GM12864 (cell line): ENCODE data around the gene NLRP6.
"Not testable (repeated sequence)": the region's sequence is repeated elsewhere in the genome, so short reads cannot be mapped to it uniquely, and the experiment has no call there.

Experiments
- DNase-seq: peaks from one replicate; pipeline ENCODE4 v3.0.0-alpha.2; 2011; ENCODE audit warnings: low read depth
- H3K4me3 ChIP-seq: 2 replicates; pipeline ENCODE4 v1.5.1; 2011; ENCODE audit warnings: mild to moderate bottlenecking, low read depth, low read length, control low read depth
- TF ChIP-seq, protein P1 (sequence below): IDR thresholded peaks from 2 replicates; pipeline ENCODE4 v1.5.1; 2011; ENCODE audit warnings: low read depth, mild to moderate bottlenecking, moderate library complexity, low read length, control low read depth, inconsistent platforms; ENCODE audit errors: missing control alignments

NLRP6 gene

DNA sequence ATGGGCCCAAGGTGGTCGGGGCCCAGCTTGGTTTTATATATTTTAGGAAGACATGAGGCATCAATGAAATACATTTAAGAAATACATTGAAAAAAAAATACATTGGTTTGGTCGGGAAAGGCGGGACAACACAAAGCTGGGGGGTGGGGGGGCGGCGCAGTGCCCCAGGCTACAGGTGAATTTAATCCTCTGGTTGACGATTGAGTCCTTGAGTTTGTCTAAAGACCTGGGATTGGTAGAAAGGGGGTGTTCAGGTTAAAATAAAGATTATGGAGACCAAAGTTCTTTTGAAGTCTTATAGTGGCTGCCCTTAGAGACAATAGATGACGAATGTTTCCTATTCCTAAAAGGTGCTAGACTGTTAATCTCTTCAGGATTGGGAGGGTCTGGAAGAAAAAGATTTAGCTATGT, 38.7 kb downstream of the NLRP6 start:
- H3K4me3 ChIP-seq, result peak overlapping the region; percentile 95; the same call in 1 of the 2 replicates
- no peak for DNase-seq
- TF ChIP-seq, protein P1, sequence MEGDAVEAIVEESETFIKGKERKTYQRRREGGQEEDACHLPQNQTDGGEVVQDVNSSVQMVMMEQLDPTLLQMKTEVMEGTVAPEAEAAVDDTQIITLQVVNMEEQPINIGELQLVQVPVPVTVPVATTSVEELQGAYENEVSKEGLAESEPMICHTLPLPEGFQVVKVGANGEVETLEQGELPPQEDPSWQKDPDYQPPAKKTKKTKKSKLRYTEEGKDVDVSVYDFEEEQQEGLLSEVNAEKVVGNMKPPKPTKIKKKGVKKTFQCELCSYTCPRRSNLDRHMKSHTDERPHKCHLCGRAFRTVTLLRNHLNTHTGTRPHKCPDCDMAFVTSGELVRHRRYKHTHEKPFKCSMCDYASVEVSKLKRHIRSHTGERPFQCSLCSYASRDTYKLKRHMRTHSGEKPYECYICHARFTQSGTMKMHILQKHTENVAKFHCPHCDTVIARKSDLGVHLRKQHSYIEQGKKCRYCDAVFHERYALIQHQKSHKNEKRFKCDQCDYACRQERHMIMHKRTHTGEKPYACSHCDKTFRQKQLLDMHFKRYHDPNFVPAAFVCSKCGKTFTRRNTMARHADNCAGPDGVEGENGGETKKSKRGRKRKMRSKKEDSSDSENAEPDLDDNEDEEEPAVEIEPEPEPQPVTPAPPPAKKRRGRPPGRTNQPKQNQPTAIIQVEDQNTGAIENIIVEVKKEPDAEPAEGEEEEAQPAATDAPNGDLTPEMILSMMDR, result no peak

DNA sequence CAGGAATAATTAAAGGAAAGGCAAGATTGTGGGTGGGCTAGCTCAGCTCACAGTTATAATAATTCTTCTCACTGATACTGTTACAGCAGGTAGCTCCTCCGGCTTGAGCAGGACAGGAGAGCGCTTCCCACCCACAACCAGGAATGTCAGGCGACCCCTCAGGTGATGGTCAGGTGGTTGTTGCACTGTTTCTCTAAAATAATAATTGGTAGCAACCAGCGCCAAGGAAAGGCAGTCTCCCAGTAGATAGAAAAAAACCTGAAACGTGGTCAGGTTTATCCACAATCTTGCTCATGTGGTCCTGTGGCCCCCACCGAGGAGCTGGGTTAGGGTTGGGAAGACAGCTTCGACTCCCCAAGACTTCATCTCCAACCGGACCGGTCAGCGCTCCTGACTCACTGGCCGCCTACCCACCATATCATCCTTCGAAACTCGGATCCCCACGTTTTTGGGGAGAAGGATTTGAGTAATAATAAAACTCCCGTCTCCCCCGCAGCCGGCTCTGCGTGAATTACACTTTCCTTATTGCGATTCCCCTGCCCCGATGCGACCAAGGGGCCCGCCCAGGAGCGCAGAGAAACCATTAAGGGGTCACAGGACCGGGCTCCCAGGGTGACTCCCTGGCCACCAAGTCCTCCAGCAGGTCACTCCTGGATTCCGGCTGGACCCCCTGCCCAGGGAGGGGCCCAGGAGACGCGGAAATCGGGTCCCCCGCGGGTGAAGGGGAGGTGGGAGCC, 39.6 kb downstream of the NLRP6 start:
- peak overlapping the region; percentile 41 for H3K4me3 ChIP-seq
- not testable (repeated sequence) for DNase-seq

DNA sequence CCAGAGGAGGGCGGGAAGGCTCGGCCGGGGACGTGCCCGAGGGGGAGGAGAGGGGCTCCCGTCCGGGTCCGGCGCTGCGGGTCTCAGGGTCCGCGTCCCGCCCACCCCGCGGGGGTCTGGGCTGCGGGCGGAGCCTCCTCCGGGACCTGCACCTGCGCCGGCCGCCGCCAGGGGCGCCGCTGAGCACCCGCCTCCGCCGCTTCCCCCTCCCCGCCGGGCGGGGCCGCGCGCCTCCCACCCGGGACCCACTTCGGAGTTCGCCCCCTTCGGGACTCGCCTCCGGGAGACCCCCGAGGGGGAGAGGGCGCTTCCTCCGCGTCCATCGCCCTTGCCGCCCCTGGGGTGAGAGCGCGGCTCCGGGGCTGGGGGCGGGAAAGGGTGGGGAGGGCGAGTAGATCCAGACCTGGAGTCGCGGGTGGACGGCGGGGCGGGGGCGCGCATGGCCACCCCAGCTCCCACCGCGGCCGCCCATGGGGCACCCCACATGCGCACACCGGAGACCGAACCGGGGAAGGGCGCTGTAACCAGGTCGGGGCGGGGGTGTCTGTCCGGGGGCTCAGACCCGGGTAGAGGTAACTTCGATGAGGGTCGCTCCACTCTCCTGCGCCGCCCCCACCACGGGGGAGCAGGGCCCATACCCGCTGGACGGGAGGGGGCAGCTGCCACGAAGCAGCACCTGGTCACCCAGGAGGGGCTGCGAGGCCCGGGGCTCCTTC, 40.4 kb downstream of the NLRP6 start:
- not testable (repeated sequence) for DNase-seq
- H3K4me3 ChIP-seq, result peak overlapping the region; percentile 56

DNA sequence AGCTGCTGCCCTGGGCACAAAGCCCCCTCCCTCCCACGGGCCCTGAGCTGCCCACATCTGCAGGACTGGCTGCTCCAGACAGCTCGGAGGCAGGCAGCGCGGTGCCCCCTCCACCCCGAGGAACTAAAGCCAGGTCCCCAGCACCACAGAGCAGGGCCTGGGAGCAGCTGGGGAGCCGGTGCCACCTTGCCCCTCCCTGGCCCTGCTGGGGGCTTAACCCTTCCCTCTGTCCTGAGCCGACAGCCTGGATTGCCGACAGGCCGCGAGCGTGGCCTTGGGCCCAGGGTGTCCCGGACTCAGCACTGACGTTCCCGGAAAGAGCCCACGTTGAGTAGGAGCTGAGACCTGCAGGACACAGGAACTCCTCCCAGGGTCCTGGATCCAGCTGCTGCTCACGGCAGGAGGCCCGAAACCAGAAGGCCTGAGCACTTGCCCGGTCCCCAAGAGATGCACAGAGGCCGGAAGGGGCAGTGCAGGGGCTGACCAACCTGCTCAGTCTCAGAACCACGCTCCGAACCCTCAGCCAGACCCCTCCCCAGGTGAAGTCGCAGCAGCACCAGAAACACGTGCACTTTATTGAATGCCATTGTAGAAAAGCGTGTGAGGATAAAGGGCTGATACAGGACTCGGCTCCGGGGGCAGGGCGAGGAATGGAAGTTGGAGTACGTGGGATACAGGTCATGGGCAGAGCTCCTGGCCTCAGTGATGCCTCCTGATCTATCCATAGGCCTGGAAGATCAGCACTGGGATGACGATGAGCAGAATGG, 41.1 kb downstream of the NLRP6 start:
- peak overlapping the region; percentile 56 for H3K4me3 ChIP-seq
- DNase-seq, result not testable (repeated sequence)

DNA sequence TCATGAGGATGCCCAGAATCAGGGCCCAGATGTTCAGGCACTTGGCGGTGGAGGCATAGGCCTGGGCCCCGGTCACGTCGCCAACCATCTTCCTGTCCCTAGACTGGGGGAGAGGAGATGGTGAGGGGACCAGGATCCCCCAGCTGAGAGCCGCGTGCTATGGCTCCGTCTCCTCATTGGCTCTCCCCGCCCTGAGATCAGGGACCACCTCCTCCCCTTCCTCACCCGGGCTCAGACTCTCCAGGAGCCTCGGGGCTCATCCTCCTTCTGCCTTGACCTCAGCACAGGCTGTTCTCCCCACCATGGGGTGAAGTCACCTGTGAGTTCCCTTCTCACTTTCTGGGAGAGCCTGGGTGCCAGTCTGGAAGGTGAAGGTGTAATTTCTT, 41.7 kb downstream of the NLRP6 start:
- DNase-seq, H3K4me3 ChIP-seq: not testable (repeated sequence)

DNA sequence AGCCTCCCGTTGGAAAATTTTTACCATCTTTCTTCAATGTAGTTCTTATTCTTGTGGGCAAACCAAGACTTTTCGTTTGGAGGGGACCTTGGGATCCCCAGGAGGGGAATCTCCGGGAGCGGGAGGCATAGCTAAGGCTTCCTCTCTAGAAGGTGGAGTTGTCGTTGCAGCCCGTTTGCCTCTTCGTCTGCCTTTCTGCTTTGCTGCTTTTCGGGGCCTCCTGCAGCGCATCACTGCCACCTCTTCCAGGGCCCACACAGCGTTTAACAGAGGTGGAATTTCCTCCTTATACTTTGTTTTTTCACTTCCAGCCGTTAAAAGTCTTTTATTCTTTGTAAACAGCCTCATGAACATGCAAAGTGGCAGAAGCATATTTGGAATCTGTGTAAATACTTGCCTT, 45.9 kb downstream of the NLRP6 start:
- TF ChIP-seq, protein P1, result no peak
- no peak for DNase-seq
- H3K4me3 ChIP-seq, result no peak overlapping the region

DNA sequence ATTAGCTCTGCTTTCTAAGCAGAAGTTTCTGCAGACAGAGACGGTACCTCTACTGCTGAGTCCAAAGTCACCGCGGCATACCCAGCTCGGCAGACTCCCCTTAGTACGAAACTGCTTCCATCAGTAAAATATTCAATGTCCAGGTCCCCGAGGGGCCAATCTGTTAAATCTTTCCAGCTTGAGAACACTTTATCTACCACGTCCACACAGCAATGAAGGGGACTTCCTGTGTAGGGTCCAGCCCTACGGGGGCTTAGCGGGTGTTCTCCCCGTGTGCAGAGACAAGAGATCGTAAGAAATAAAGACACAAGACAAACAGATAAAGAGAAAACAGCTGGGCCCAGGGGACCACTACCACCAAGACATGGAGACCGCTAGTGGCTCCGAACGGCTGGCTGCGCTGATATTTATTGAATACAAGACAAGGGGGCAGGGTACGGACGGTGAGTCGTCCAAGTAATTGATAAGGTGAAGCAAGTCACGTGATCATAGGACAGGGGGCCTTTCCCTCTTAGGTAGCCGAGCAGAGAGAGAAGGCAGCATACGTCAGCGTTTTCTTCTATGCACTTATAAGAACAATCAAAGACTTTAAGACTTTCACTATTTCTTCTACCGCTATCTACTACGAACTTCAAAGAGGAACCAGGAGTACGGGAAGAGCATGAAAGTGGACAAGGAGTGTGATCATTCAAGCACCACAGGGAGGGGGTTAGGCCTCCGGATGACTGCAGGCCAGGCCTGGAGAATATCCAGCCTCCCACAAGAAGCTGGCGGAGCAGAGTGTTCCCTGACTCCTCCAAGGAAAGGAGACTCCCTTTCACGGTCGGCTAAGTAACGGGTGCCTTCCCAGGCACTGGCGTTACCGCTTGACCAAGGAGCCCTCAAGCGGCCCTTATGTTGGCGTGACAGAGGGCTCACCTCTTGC, 46.6 kb downstream of the NLRP6 start:
- not testable (repeated sequence) for DNase-seq, H3K4me3 ChIP-seq

DNA sequence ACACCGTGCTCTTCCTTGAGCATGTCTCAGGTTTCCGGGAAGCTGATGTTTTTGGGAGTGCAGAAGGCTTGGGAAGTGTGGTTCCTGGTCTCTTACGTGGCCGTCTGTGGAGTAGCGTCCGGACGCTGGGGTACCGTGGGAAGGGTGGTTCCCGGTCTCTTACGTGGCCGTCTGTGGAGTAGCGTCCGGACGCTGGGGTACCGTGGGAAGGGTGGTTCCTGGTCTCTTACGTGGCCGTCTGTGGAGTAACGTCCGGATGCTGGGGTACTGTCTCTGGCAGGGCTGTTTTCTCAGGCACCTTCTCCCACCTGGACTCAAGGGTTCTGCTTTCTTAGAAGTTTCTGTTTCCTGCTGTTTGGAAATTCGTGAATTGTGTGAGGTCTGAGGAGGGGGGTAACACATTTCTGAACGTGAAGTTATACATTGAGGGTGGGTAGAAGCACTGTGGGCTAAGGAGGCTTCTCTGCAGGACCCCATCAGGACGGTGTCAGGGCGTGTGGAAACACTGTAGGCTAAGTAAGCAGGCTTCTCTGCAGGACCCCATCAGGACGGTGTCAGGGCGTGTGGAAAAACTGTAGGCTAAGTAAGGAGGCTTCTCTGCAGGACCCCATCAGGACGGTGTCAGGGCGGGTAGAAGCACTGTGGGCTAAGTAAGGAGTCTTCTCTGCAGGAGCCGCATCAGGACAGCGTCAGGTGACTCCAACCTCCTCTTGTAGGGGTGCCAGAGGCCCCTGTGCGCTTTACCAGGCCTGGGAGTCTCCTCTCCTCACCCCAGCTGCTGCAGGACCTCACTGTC, 47.8 kb downstream of the NLRP6 start:
- peak overlapping the region; percentile 35 for H3K4me3 ChIP-seq
- TF ChIP-seq, protein P1, result no peak
- DNase-seq, result no peak

DNA sequence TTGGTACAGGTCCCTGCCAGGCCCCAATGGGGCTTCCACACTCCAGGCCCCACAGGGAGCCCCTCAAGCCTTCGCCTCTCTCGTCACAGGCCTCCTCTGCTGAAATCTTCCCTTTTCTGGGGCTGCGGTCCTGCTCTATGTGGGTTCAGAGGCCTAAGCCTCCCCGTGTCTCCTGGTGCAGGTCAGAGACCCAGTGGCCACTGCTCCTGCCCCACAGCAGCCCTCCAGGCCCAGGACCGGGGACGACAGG, 48.3 kb downstream of the NLRP6 start:
- no peak for DNase-seq
- H3K4me3 ChIP-seq, result peak overlapping the region; percentile 35
- TF ChIP-seq, protein P1, result no peak
